HG03520 (cell line): ENCODE results near the gene RIMS1.

ENCODE experiments used
- ATAC-seq: cut with Tn5 transposase; IDR thresholded peaks from one replicate; pipeline ENCODE4 v1.9.1; 2021; ENCODE audit warnings: mild to moderate bottlenecking, moderate library complexity; ENCODE audit not compliant: unreplicated experiment

The RIMS1 gene

DNA sequence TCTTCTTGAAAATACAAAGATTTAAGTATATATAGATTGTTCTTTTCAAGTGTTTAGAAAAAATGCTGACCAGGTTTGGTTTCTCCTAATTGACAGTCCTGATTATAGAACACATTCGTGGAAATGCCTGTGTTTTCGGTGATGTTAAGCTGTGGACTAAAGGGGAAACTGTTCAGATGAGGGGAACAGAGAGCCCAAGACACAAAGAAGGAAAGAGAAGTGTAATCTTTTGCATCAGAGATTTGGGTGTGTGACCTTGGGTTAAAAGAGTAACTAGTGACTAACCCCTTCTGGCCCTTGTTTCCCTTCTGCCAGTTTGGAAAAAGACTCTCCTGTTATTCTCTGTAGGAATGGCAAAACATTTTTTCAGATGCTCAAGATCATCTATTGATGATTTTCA is 331.3 kb downstream of the RIMS1 start:
- ATAC-seq = no peak

DNA sequence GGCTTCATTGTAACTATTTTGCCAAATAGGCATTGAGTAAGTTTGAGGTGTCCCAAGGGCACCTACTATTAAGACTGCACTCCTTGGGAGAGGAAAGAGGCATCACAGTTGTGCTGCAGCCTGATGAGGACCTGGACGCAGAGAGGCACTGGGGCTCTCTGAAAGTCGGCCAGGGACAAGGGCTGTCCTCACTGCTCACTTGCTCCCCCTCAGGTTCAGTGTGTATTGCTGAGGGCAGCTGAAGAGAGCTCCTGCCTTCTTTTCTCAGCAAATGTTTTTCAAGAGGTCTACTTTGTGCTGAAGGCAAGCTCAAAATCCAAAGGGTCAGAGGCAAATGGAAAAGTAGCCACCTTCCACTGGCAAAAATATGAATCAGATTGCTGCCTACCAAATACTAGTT is 331.8 kb downstream of the RIMS1 start:
- ATAC-seq = peak; percentile 94

DNA sequence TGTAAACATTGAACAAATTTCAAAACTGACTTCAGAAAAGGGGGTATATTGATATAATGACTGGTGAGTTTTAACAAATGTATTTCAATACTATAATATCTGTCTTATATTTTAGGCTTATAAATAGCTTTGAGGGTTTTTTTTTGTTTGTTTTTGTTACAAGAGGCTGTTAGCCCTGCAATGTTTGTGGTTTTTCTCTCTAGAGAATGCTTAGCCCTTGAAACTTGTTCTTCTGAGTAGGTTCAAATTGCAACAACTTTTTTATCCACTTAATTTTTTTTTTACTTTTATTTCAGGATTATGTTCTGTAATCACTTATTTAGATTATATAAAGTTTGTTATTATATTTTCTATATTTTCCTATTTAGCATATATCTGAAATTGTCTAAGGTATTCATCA is 333.2 kb downstream of the RIMS1 start:
- no peak for ATAC-seq

DNA sequence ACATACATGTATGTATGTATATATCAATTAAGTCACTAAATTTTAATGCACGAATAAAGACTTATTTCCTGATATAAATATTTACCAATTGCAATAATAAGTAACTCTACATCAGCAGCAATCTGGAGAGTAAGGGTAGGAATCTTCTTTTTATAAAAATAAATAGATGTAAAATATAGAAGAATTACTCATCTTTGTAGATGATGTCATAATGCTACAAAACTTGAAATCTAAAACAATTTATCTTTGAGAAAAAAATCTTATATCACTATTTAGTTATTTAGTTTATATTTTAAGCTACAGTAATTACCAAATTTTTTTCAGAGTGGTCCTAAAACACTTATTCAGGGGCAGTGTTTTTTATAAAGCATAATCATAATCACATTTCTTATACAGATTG is 351.7 kb downstream of the RIMS1 start:
- ATAC-seq = no peak

GRCh38 chr6:72238900-72239299 is 352.6 kb downstream of the RIMS1 start:
- ATAC-seq = no peak

DNA sequence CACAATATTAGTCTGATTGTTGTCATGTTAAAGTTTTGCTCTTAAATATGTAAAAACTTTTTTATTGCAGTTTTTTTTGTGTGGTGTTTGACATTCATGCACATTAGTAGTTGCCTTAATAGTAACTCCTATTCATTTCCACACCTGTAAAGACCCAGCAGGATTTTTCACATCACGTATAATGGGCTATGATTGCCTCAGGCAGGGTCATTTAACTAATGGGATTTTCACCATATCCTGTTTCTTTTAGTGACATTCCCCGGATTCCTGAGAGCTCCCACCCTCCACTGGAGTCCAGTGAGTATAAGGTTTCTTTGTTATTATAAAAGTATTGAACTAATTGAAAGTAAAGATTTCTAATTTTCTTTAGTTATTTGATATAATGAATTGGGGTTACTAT is 359.2 kb downstream of the RIMS1 start:
- no peak for ATAC-seq

GRCh38 chr6:72246926-72247325 is 360.6 kb downstream of the RIMS1 start:
- ATAC-seq = no peak

DNA sequence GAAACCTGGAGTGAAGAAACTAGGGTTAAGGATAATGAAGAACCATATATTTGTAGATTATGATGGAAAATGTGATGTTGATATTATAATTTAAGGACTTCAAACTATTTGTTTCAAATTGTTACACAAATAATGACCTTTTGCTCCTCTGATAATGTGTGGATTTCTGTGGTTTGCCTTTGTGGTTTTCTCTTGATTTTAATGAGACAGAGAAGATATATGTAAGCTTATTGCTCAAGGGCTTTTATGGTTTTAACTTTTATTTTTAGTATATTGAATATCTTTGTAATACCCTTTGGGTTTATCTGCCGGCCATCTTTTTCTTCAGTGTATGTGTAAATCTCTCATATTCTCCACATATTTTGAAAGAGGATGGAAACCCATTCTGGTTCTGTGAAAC is 362.3 kb downstream of the RIMS1 start:
- ATAC-seq = no peak

- no peak for ATAC-seq
Measured at GRCh38 chr6:72250664-72251063, 364.3 kb downstream of the RIMS1 start.

DNA sequence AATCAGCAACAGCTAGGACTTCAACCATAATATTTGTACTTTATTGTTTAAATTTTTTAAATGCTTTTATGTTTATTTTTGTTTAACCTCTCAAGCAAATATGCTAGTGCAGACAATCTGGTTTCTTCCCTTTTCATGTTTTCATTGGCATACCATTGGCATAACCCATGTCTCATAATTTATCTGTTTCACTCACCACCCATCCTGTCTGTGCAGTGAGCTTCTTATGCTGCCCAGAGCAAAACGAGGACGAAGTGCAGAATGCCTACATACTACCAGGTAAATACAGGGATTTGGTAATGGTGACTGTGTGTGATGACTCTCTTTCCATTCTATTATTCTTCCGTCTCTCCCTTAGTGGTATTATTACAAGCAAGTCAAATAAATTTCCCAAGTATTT is 374.1 kb downstream of the RIMS1 start:
- ATAC-seq = no peak

- ATAC-seq = no peak
Measured at GRCh38 chr6:72261554-72261953, 375.2 kb downstream of the RIMS1 start.

DNA sequence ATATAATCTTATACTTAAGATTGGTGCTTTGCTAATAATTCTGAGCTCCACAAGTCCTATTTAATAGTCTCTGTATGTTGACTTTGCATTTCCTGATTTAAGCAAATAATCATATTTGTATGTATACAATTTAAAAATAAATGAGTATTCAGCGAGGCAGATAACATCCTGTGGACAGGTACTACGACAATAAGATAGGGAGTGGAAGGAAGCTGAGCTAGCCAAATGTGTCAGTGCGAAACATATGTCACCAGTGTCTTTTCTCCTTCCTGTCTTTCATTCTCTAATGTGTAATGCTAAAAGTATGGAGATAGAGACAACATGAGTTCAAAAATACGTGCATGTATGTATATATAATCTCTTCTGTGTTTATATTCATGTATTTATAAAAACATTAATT is 375.9 kb downstream of the RIMS1 start:
- no peak for ATAC-seq

- no peak for ATAC-seq
Measured at GRCh38 chr6:72267470-72267869, 381.1 kb downstream of the RIMS1 start.

DNA sequence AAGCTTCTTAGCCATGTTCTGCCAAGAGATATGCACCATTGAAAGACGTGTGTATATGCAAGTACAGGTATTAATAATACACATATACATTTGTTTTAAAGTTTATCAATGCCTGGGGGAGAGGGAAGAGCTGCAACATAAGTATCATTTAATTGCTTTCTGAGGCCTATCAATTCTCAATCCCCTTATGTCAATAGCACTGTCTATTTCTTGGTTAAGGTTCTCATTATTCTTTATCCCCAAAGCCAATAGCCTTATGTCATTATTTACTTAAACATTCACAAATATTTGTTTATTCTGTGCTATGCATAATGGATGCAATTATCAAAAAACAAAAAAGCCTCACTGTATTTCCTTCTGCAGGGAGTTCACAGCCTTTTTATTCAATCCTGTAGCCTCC is 385.2 kb downstream of the RIMS1 start:
- no peak for ATAC-seq

- ATAC-seq = no peak
Measured at GRCh38 chr6:72272958-72273357, 386.6 kb downstream of the RIMS1 start.

- no peak for ATAC-seq
Measured at GRCh38 chr6:72275888-72276287, 389.5 kb downstream of the RIMS1 start.

DNA sequence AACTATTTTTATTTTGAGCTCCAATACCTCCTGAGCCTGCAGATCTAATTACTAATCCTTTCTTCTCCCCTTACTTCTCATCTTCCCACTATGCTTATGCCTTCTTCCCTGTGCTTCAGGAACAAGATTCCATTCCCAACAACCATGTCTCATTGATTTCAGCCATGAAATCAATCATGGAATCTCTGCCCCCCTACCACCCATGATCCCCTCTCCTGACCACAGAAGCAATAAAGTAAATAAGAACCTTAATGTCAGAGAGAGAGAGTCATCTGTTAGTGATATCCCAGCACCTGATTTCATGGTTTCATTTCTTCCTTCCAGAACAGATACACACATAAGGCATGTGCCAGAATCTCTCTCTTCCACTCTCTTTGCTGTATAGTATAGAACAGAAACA is 395.9 kb downstream of the RIMS1 start:
- ATAC-seq = no peak

GRCh38 chr6:72283571-72283970 is 397.2 kb downstream of the RIMS1 start:
- no peak for ATAC-seq

DNA sequence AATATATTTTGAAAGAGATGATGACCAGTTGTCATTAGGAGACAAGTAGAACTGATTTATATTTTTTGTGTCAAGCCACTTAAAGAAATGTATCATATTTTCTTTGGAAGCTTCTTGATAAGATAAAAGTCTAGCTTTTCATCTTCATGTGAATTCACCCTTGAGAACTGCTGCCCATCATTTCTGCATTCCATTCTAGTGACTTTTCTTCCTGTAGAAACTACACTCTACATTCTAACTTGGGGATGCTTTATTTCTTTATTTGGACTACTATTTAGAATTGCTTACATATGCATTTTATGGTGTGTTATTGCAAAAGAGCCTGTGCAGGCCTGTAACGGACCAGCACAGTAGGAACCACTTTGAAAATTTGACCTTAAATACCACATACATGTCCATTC is 400.6 kb downstream of the RIMS1 start:
- ATAC-seq = no peak

DNA sequence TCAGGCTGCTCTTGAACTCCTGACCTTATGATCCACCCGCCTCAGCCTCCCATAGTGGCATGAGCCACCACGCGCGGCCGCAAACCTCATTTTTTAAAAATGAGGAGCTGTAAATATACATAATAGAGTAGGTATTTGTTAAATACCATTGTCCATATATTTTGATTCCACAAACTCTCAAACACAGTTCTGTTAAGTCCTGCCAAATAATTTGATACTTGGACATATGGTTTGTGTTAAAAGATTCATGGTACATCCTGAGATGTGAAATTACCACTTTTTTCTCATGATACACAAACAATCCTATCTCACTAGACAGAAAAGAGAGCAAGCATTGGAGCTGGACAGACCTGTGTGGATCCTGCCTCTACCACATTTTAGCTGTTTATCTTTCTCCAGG is 401.5 kb downstream of the RIMS1 start:
- ATAC-seq = no peak

- ATAC-seq = no peak
Measured at GRCh38 chr6:72288592-72288991, 402.2 kb downstream of the RIMS1 start.

DNA sequence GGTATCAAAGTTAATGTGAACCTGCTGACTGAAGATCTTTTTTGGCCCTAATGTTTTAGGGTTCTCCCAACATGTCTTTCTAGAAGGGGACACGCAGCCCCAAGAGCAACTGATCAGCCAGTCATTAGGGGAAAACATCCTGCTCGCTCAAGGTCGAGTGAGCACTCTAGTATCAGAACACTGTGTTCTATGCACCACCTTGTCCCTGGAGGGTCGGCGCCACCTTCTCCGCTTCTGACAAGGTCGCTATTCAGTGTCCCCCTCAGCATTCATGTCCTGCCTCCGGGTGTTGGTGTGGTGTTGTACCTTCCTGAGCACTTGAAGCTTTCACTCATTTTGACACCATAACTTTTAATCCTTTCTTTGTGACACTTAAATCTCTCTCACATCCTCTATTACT is 404.3 kb downstream of the RIMS1 start:
- ATAC-seq = no peak

DNA sequence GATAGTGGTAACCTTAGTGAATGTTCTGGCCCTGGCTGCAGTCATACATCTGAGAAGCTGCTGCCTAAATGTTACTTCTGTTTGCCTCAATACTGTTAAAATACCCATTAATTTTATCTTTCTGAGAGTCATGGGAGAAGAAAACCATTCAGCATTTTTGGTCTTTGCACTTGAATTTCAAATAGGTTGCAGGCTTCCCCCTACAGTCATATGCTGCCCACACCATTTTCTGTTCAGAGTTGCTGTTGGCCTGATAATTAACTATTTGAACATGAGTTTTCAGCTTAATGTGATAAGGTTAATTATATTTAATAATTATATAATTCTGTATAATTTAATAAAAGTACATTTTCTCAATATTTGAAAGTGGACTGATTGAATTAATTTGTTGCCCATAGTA is 410.0 kb downstream of the RIMS1 start:
- no peak for ATAC-seq

GRCh38 chr6:72305971-72306370 is 419.6 kb downstream of the RIMS1 start:
- ATAC-seq = no peak
